ENCODE data around the gene PPHLN1.
"Not testable (repeated sequence)": the region's sequence is repeated elsewhere in the genome, so short reads cannot be mapped to it uniquely, and the experiment has no call there.

Gene PPHLN1

GRCh38 chr12:42372154-42372791 lies 46.3 kb downstream of the PPHLN1 start:
- DNase-seq (ENCODE audit: low read depth), result no peak

DNA sequence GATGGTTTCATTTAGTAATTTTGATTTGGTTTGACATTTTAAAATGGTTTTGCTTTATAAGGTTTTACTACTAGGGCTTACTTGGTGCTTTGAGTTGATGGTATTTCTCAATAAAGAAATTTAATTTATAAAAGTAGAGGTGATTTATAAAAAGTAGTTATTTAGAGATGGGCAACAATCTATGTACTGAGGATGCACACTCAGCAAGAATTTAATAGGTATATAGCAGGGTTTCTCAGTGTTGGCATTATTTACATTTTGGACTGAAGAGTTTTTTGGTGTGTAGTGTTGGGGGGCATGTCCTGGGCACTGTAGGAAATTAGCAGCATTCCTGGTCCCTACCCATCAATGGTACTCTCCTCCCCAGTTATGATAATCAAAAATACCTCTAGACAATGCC lies 47.7 kb downstream of the PPHLN1 start:
- no peak for DNase-seq (ENCODE audit: low read depth)

GRCh38 chr12:42380733-42381132 lies 54.8 kb downstream of the PPHLN1 start:
- DNase-seq (ENCODE audit: low read depth), result no peak

DNA sequence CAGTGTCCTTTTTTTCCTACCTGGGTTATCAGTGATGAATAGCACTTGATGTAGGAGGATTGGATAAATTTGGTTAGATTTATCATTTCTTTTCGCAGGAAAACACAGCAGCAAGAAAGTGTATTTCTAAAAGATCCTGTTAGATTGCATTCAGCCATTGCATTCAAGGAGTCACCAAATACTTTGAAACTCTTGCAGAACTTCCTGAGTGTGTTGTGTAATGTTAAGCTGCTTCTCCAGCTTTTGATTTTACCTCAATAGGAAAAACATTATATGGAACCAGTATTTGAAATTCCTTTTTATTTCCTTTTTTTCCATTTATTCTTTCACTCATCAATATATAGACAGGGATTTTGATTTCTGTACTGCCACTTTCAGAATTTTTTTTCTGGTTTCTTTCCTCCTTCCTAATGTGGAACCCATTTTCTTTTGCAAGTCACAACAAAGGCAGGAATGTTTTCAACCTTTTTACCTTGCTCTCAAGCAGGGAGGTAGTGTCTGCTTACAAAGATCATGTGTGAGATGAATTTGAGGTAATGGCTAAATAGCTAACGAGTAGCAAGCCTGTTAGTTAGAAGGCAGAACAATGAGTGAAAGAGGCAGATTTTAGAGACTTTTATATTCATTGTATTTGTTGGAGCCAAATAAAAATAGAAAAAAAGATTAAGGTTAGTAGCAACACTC lies 56.2 kb downstream of the PPHLN1 start:
- no peak for DNase-seq (ENCODE audit: low read depth)

DNA sequence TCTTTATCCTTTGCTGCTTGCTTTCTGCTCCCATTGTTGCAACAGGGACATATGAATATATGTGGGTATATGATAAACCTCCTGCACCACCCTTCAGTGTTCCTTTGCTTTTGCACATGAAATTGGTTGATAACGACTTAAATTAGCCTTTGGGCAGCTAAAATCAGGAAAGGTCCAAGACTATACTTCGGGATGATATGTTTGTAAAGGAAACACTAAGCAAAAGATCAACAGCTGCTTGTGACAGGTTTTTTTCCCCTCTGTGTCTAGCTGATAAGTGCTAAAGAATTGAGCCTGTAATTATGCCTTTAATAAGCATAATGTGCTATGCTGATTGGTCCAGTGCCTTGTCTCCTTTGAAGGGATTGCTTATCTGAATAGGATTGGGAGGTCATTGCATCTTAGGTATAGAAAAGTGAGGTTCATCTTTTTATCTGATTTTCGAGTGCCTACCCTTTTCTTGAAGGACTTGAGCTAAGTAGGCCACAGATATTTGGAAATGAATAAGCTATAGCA lies 59.4 kb downstream of the PPHLN1 start:
- no peak for DNase-seq (ENCODE audit: low read depth)

DNA sequence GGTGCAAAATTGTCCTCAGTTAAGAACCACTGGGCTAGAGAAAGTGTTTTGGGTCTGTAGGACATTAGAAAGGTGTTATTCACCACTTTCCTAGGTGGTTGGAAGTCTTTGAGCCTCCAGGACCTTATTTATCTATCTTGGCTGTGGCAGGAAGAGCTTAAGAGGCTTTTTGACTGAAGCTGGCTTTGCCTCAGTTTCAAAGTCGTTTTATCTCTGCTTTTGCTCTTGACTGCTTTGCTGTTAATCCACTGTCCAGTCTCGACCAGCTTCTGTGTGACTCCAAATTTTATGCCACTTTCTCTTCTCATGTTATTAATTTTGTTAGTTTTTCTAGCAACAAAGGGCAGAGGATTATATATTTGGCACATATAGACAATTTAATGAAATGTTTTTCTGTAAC lies 60.3 kb downstream of the PPHLN1 start:
- DNase-seq (ENCODE audit: low read depth), result no peak

DNA sequence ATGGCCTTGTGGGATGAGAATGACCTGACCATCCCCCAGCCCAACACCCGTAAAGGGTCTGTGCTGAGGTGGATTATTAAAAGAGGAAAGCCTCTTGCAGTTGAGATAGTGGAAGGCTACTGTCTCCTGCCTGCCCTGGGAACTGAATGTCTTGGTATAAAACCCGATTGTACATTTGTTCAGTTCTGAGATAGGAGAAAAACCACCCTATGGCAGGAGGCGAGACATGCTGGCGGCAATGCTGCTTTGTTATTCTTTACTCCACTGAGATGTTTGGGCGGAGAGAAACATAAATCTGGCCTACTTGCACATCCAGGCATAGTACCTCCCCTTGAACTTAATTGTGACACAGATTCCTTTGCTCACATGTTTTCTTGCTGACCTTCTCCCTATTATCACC lies 62.1 kb downstream of the PPHLN1 start:
- DNase-seq (ENCODE audit: low read depth), result not testable (repeated sequence)

DNA sequence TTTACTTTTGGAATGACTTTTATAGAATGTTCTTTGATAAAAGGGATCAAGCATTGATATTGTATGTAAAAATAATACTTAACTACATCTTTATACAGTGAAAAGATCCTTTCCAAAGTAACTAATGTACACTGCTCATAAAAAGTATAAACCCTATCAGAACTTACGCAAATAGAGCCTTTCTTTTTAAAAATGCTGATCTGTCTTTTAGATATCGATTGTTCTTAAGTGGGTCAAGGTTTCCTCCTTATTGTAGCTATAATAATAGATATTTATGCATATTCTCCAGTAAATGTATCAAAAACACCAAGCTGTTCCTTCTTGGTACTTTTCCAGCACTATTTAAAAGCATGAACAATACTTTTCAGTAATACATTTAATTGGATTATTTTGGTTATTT lies 68.5 kb downstream of the PPHLN1 start:
- DNase-seq (ENCODE audit: low read depth), result no peak

DNA sequence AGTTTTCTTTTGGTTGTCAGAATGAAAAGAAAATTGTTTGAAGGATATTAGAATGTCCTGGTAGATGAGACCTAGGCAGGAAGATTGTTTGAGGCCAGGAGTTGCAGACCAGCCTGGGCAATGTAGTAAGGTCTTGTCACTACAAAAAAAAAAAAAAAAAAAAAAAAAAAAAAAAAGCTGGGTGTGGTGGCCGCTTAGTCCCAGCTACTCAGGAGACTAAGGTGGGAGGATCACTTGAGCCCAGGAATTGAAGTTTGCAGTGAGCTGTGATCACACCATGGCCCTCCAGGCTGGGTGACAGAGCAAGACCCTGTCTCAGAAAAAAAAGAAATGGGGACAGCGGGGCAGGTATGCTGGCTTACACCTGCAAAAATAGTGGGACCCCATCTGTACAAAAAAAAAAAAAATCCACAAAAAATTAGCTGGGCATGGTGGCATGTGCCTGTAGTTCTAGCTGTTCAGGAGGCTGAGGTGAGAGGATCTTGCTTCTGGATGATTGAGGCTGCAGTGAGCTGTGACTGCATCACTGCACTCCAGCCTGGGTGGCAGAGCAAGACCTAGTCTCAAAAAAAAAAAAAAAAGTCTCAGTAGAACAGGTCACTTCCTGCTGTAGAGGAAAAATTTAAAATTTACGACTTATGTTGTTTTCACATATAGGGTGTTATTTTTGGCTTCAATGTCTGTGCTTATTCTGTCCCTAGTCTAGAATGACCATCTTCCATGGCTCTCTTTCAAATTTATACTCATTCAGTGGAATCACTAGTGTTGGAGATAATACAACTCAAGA lies 70.7 kb downstream of the PPHLN1 start:
- DNase-seq (ENCODE audit: low read depth), result no peak

- no peak for DNase-seq (ENCODE audit: low read depth)
Observed at GRCh38 chr12:42402821-42403411, 76.9 kb downstream of the PPHLN1 start.

GRCh38 chr12:42407306-42407705 lies 81.3 kb downstream of the PPHLN1 start:
- DNase-seq (ENCODE audit: low read depth), result no peak

DNA sequence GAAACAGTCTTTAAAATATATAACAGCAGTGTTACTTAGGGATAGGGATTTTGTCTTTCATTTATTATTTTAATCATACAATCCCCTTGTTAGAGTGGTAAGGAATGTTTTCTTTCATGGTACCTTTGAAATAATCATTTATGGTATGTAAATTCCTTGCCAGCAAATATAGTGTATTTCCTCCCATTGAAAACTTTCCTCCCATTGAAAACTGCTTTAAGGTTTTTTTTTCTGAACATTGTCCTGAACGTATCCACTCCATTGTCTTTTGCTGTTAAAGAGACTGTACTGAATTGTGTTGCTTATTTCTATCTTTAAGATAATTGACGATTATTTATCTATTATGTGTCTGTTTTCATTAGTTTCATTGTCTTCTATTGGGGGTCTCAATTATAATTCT lies 83.5 kb downstream of the PPHLN1 start:
- DNase-seq (ENCODE audit: low read depth), result no peak

DNA sequence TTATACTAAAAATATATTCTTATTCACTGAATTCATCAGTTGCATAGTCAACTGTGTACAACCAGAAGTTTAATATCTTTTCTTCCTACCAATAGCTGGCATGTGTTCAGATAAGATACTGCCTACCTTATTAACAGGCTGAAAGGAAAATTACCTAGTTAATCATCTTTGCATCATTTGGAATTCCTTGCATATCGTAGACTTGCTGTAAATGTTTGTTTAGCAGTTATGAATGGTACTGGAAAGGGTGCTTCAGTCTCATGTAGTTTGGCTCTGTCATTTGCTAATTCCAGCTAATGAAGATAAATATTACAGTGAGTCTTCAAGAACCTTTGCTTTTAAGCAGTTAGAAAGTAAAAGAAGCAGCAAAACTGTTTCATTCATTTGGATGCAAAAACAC lies 84.4 kb downstream of the PPHLN1 start:
- no peak for DNase-seq (ENCODE audit: low read depth)

DNA sequence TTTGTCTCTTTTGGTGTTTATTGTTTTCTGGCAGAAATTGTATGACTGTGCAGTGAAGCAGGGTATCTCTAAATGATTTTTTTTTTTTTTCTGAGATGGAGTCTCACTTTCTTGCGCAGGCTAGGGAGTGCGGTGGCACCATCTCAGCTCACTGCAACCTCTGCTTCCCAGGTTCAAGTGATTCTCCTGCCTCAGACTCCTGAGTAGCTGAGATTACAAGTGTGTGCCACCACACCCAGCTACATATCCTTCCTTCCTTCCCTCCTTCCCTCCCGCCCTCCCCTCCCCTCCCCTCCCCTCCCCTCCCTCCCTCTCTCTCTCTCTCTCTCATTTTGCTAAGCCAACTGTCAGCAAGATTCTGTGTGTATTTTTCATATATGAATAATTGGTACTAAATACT lies 94.4 kb downstream of the PPHLN1 start:
- no peak for DNase-seq (ENCODE audit: low read depth)

- DNase-seq (ENCODE audit: low read depth), result no peak
Observed at GRCh38 chr12:42421844-42422779, 96.1 kb downstream of the PPHLN1 start.

GRCh38 chr12:42422785-42423184 lies 96.8 kb downstream of the PPHLN1 start:
- DNase-seq (ENCODE audit: low read depth), result no peak

GRCh38 chr12:42426746-42427145 lies 100.8 kb downstream of the PPHLN1 start:
- no peak for DNase-seq (ENCODE audit: low read depth)

- no peak for DNase-seq (ENCODE audit: low read depth)
Observed at GRCh38 chr12:42428850-42429249, 102.9 kb downstream of the PPHLN1 start.

- DNase-seq (ENCODE audit: low read depth), result no peak
Observed at GRCh38 chr12:42432517-42433140, 106.7 kb downstream of the PPHLN1 start.

DNA sequence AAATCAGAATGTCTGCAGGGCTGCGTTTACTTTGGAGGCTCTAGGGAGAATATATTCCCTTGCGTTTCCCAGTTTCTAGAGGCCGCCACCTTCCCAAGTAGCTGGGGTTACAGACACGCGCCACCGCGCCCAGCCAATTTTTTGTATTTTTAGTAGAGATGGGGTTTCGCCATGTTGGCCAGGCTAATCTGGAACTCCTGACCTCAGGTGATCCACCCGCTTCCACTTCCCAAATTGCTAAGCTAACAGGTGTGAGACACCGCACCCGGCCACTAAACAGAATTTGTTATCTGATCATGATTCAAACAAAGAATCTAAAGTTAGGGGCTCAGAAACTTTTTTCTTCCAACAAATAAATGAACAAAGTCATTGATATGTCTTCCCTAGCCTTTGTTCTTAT lies 114.6 kb downstream of the PPHLN1 start:
- DNase-seq (ENCODE audit: low read depth), result no peak

DNA sequence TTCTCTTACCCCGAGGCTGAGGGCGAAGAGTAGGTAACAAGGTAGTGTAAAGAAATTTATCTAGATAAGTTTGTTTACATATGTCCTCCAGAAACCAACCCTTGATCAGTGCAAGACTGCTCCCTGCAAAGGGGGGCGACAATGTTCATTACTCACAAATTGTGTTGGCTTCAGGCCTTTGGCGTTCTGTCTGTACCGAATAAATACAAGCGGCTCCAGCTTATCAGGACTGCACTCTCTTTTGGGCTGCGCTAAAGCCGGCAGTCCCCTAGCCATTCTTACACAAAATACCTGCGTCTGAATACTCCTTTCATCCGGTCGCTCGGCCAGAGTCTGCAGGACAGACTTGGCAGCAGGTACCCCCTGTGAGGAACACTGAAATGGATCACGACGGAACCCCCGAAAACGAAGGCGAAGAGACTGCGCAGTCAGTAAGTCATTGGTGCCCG lies 116.4 kb downstream of the PPHLN1 start:
- DNase-seq (ENCODE audit: low read depth), result no peak
